Sigmoid colon (tissue), 3 donors: ENCODE results near the gene APOBEC3F.
"Not testable (repeated sequence)": the region's sequence is repeated elsewhere in the genome, so short reads cannot be mapped to it uniquely, and the experiment has no call there.

ENCODE experiments used
- POLR2A ChIP-seq, 2 donors: fragments of 450-650 bp; IDR thresholded peaks; one replicate each; pipeline ENCODE4 v1.6.1; 2016; ENCODE audit warnings: antibody characterized with exemption in 2 of 2, mild to moderate bottlenecking in 2 of 2, moderate library complexity in 2 of 2
- TF ChIP-seq, protein P1 (sequence below), 4 experiments: fragments of 450-650 bp in 3 of 4; fragments of 200-600 bp in 1 of 4; IDR thresholded peaks; one replicate each; pipeline ENCODE4 v1.5.1; 2016 to 2019; ENCODE audit warnings: antibody characterized with exemption in 4 of 4, mild to moderate bottlenecking in 3 of 4, moderate library complexity in 2 of 4

DNA sequence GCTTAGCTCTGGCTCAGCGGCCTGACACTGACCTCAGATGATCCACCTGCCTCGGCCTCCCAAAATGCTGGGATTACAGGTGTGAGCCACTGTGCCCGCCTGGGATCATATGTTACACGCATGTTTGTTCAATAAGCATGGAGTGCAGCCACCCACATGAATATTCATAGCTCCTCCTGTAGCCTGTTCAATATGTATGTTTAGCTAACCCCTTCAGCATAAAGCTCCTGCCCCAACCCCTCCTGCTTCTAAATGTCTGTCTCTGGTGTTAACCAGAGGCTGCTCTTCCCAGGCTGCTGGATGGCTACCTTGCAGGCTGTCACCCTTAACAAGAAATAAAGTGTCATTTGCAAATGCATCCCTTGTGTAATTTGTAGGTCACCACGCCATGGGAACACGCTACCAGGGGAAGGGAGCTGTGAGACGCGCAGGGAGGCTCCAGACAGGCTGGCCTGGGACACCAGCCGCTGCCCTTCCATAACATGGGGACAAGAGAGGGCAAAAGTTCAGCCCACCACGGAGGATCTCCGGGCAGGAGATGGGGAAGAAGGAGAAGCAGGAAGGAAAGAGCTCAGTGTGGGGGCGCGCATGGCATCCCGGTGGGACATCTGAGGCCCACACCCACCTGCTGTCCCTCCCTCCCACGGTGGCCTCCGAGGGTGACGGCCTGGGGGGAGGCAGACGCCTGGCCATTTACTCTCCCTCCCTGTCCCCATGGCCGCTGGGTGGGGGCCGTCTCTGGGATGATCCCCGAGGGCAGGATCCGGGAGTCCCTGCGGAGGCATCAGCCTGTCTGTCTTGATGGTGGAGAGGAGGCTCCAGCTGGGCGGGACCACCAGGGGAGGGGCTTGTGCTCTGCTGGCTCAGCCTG lies 35.7 kb downstream of the APOBEC3F start:
- TF ChIP-seq, protein P1, sequence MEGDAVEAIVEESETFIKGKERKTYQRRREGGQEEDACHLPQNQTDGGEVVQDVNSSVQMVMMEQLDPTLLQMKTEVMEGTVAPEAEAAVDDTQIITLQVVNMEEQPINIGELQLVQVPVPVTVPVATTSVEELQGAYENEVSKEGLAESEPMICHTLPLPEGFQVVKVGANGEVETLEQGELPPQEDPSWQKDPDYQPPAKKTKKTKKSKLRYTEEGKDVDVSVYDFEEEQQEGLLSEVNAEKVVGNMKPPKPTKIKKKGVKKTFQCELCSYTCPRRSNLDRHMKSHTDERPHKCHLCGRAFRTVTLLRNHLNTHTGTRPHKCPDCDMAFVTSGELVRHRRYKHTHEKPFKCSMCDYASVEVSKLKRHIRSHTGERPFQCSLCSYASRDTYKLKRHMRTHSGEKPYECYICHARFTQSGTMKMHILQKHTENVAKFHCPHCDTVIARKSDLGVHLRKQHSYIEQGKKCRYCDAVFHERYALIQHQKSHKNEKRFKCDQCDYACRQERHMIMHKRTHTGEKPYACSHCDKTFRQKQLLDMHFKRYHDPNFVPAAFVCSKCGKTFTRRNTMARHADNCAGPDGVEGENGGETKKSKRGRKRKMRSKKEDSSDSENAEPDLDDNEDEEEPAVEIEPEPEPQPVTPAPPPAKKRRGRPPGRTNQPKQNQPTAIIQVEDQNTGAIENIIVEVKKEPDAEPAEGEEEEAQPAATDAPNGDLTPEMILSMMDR (IDR thresholded peaks at IDR 0.05) = not testable (repeated sequence)
- TF ChIP-seq POLR2A (IDR thresholded peaks at IDR 0.05) = not testable (repeated sequence)
